Left lung (tissue), 10 donors: Measurements from ENCODE around the gene PDE4B. TPM values are rescaled to one million over a fixed set of nuclear protein-coding genes. Genes with fewer than 3 reads are reported as not detected.

Experiments used
- ATAC-seq: fragments of 200-7000 bp; cut with Tn5 transposase; one replicate; pipeline ENCODE4 v1.9.1; 2020; ENCODE audit warnings: moderate library complexity
- DNase-seq, 4 donors: peaks; one replicate each; pipeline ENCODE4 v3.0.0-alpha.2; 2013 to 2020
- H3K27ac ChIP-seq, 2 donors: fragments of 200-600 bp; sonication (generic) in 1 of 2; one replicate each; pipeline versions ENCODE4 v1.5.0 to v1.8.0; 2020 to 2021
- H3K27me3 ChIP-seq, 2 donors: fragments of 200-600 bp; sonication (generic) in 1 of 2; one replicate each; pipeline versions ENCODE4 v1.5.0 to v1.8.0; 2020 to 2021
- H3K36me3 ChIP-seq, 2 donors: fragments of 200-600 bp; sonication (generic) in 1 of 2; one replicate each; pipeline versions ENCODE4 v1.5.0 to v1.8.0; 2020 to 2021
- H3K4me1 ChIP-seq, 2 donors: fragments of 200-600 bp; one replicate each; pipeline ENCODE4 v1.8.0; 2021
- H3K4me3 ChIP-seq, 2 donors: fragments of 200-600 bp; sonication (generic) in 1 of 2; one replicate each; pipeline versions ENCODE4 v1.5.0 to v1.8.0; 2020 to 2021; ENCODE audit warnings: mild to moderate bottlenecking in 1 of 2
- H3K9me3 ChIP-seq, 2 donors: fragments of 200-600 bp; sonication (generic) in 1 of 2; one replicate each; pipeline versions ENCODE4 v1.5.0 to v1.8.0; 2020 to 2021
- CTCF ChIP-seq, 2 donors: fragments of 200-600 bp; sonication (generic) in 1 of 2; IDR thresholded peaks; one replicate each; pipeline versions ENCODE4 v1.5.0 to v1.8.0; 2021; ENCODE audit warnings: antibody characterized with exemption in 2 of 2
- intact Hi-C, 2 donors: fragments of 100-400 bp; cut with DNase I; formaldehyde crosslinking; loops; one replicate each; pipeline versions ENCODE4 v1.11.2 to v1.14.2; 2022
- polyA plus RNA-seq, 6 donors: library from polyadenylated mRNA; unstranded; fragments of 120-200 nt; gene quantifications; one replicate each; pipeline ENCODE4 v1.2.1, GENCODE V29; 2013; ENCODE audit not compliant: insufficient read length in 6 of 6
- total RNA-seq, 2 donors: library from RNA; stranded (reverse); fragmentation: NEBNext Ultra II Directional; extraction: Animal tissue kit (Norgen Biotek cat#: 25700); gene quantifications; one replicate each; pipeline ENCODE4 v1.2.1, GENCODE V29; 2021
- donor health status: DM: no; HTN: yes; CAD: no.
- donor health status: DM: no; HTN: no; CAD: no.

The PDE4B gene
- total and polyA plus RNA-seq, 8 donors: 8.6 to 50.7 (median 19.2) TPM

- Histone ChIP-seq H3K36me3 (no peaks in the 10 kb centered on the region), H3K4me3 (no peak overlapping the region), H3K27ac (peak overlapping the region in 1 of 2 donors; percentile 19), H3K27me3 (no peaks in the 10 kb centered on the region), H3K9me3 (peaks cover 0 to 21% of the 10 kb centered on the region in 2 donors), H3K4me1 (peaks cover 0 to 30% of the 10 kb centered on the region in 2 donors)
- ATAC-seq: no peak
- no peak for TF ChIP-seq CTCF (IDR thresholded peaks at IDR 0.05)
- DNase-seq: no peak
- intact Hi-C loops: no loop called here
These were observed 590.5 kb downstream of the PDE4B start for GRCh38 chr1:66383168-66383567.

- ATAC-seq: no peak
These were observed 590.9 kb downstream of the PDE4B start for GRCh38 chr1:66383611-66384010.

DNA sequence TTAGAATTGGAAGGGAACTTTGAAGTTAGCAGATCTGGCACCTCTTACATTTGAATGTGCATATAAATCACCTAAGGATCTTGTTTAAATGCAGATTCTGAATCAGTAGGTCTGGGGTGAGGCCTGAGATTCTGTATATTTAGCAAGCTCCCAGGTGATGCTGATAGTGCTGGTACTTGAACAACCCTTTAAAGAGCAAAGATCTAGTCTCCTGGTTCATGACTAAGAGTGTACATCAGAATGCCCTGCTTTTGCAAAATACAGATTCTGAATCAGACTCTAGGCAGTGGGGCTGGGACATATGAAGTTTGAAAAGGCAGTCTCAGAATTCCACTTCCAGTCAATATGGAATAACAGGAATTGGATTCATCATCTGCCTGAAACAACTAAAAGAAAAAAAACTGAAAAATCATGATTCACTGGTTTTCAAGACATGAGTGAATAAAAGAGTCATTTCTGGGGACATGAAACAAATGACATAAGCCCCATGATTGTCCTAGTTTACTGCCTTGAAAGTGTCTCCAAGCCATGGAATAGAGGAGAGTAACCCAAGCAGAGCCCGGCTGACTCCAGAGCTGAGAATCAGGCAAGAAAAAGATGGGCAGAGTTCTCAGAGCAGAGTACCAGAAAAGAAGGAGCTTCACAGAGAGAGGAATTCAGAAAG lies 591.7 kb downstream of the PDE4B start:
- intact Hi-C loops: no loop called here
- Histone ChIP-seq H3K4me3 (no peak overlapping the region), H3K9me3 (peaks cover 0 to 22% of the 10 kb centered on the region in 2 donors), H3K27ac (no peak overlapping the region), H3K4me1 (peaks cover 0 to 30% of the 10 kb centered on the region in 2 donors), H3K36me3 (no peaks in the 10 kb centered on the region), H3K27me3 (no peaks in the 10 kb centered on the region)
- ATAC-seq (no peak), DNase-seq (no peak)
- no peak for TF ChIP-seq CTCF (IDR thresholded peaks at IDR 0.05)

More at GRCh38 chr1:66383611-66384010, 590.9 kb downstream of the PDE4B start:
- Histone ChIP-seq H3K9me3 (peaks cover 0 to 21% of the 10 kb centered on the region in 2 donors), H3K4me1 (peaks cover 0 to 30% of the 10 kb centered on the region in 2 donors), H3K4me3 (no peak overlapping the region), H3K27me3 (no peaks in the 10 kb centered on the region), H3K36me3 (no peaks in the 10 kb centered on the region), H3K27ac (peak overlapping the region in 1 of 2 donors; percentile 19)
- intact Hi-C loops: no loop called here
- no peak for TF ChIP-seq CTCF (IDR thresholded peaks at IDR 0.05)
- DNase-seq: no peak

DNA sequence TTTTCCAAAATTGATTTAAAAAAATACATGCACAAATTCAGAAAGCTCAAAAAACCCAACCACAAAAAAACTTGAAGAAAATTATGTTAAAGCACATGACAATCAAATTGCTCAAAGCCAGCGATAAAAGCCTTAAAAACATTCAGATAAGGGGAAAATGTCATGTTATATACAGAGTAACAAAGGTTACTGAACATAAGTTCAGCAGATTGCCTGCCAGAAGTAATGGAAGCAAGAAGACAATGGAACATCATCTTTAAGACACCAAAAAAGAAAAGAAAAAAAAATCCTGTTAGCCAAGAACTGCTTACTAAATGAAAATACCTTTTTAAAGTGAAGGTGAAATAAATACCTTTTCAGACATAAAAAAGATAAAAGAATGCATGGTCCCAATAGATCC lies 594.0 kb downstream of the PDE4B start:
- no peak for ATAC-seq
- Histone ChIP-seq H3K4me3 (no peak overlapping the region), H3K27me3 (no peaks in the 10 kb centered on the region), H3K4me1 (peaks cover 0 to 15% of the 10 kb centered on the region in 2 donors), H3K36me3 (no peaks in the 10 kb centered on the region), H3K27ac (no peak overlapping the region), H3K9me3 (peaks cover 0 to 27% of the 10 kb centered on the region in 2 donors)
- no peak for DNase-seq
- intact Hi-C loops: no loop called here
- TF ChIP-seq CTCF (IDR thresholded peaks at IDR 0.05): no peak

GRCh38 chr1:66388913-66389312 lies 596.2 kb downstream of the PDE4B start:
- TF ChIP-seq CTCF (IDR thresholded peaks at IDR 0.05): no peak
- ATAC-seq: no peak

More at GRCh38 chr1:66388913-66389312, 596.2 kb downstream of the PDE4B start:
- H3K36me3 ChIP-seq: no peaks in the 10 kb centered on the region
- H3K4me1 ChIP-seq: peaks cover 0 to 10% of the 10 kb centered on the region in 2 donors
- H3K4me3 ChIP-seq: no peak overlapping the region
- no peaks in the 10 kb centered on the region for H3K27me3 ChIP-seq
- H3K27ac ChIP-seq: no peak overlapping the region
- intact Hi-C loops: no loop called here
- H3K9me3 ChIP-seq: peaks cover 0 to 27% of the 10 kb centered on the region in 2 donors
- DNase-seq: no peak
